Gastrocnemius medialis (tissue), 4 donors: ENCODE results near the gene MMP15. TPM values are rescaled to one million over a fixed set of nuclear protein-coding genes. Genes with fewer than 3 reads are reported as not detected.
"Not testable (repeated sequence)": the region's sequence is repeated elsewhere in the genome, so short reads cannot be mapped to it uniquely, and the experiment has no call there.

ENCODE experiments used
- ATAC-seq, 2 donors: fragments of 150-250 bp; one replicate each; pipeline ENCODE4 v1.9.1; 2016
- DNase-seq, 2 donors: peaks; one replicate each; pipeline ENCODE4 v3.0.0-alpha.2; 2019
- H3K27ac ChIP-seq, 4 donors: fragments of 200-600 bp; sonication (generic); 1 replicate in 1 of 4; 2 replicates in 3 of 4; pipeline ENCODE4 v1.5.1; 2016 to 2018; ENCODE audit warnings: mild to moderate bottlenecking in 2 of 4, moderate library complexity in 1 of 4
- H3K27me3 ChIP-seq, 3 donors: fragments of 200-600 bp; sonication (generic) in 2 of 3; 1 replicate in 1 of 3; 2 replicates in 2 of 3; pipeline versions ENCODE4 v1.5.1 to v1.6.0; 2016 to 2019; ENCODE audit warnings: mild to moderate bottlenecking in 1 of 3, moderate library complexity in 1 of 3
- H3K36me3 ChIP-seq, 2 donors: fragments of 200-600 bp; sonication (generic) in 1 of 2; one replicate each; pipeline ENCODE4 v1.5.1; 2017 to 2018
- H3K4me1 ChIP-seq, 2 donors: fragments of 200-600 bp; sonication (generic) in 1 of 2; one replicate each; pipeline ENCODE4 v1.5.1; 2016 to 2017; ENCODE audit warnings: mild to moderate bottlenecking in 2 of 2
- H3K4me3 ChIP-seq, 4 donors: fragments of 200-600 bp; sonication (generic) in 3 of 4; 1 replicate in 1 of 4; 2 replicates in 3 of 4; pipeline ENCODE4 v1.5.1; 2016 to 2019; ENCODE audit warnings: mild to moderate bottlenecking in 2 of 4
- H3K9me3 ChIP-seq, 3 donors: fragments of 200-600 bp; sonication (generic) in 2 of 3; 1 replicate in 1 of 3; 2 replicates in 2 of 3; pipeline ENCODE4 v1.5.1; 2016 to 2019
- CTCF ChIP-seq, 5 experiments: fragments of 450-650 bp in 3 of 5; fragments of 200-600 bp in 2 of 5; sonication (generic) in 2 of 5; IDR thresholded peaks in 4 of 5; conservative IDR thresholded peaks in 1 of 5; 1 replicate in 4 of 5; 2 replicates in 1 of 5; pipeline ENCODE4 v1.5.1; 2016 to 2019; ENCODE audit warnings: antibody characterized with exemption in 5 of 5, mild to moderate bottlenecking in 3 of 5, moderate library complexity in 3 of 5
- POLR2A ChIP-seq, 2 donors: fragments of 450-650 bp; IDR thresholded peaks; one replicate each; pipeline ENCODE4 v1.6.1; 2017; ENCODE audit warnings: antibody characterized with exemption in 2 of 2, mild to moderate bottlenecking in 2 of 2, moderate library complexity in 2 of 2
- in situ Hi-C, 4 donors: fragments of 200-750 bp; cut with MboI; loops; one replicate each; pipeline versions ENCODE4 v1.15.0 to v1.8.0; 2017; ENCODE audit warnings: low sequenced_read_pairs in 4 of 4
- intact Hi-C: fragments of 100-400 bp; cut with DNase I; formaldehyde crosslinking; loops from one replicate; pipeline ENCODE4 v1.15.1; 2023; ENCODE audit warnings: low total_unique reads
- total RNA-seq, 4 donors: library from RNA; depleted of rRNA; stranded (reverse); fragments of >200 nt; gene quantifications; one replicate each; pipeline versions ENCODE4 v1.1.0 to v1.2.3, GENCODE V29; 2016

The MMP15 gene
- total RNA-seq, 4 donors from 2014 or later: 2.9 to 8.1 (median 4.9) TPM

DNA sequence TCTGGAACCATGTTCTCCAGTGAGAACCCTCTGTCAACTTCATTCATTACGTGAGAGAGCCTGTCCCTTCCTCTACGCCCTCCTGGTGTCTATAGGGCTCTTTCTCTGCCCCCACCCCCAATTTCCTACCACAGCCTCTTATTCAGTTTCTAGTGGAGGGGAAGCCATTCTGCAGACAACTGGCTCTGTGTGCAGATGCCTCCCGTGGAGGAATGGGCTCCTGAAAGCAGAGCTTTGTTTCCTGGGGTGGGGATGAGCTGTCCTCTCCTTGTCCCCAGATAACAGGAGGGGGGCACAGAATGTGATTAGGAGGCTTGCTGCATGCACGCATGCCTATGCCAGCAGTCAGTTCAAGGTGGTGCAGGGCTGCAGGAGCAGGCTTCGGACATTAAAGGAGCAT lies 31.6 kb downstream of the MMP15 start:
- Histone ChIP-seq H3K27ac (no peak overlapping the region), H3K36me3 (no peaks in the 10 kb centered on the region), H3K27me3 (no peaks in the 10 kb centered on the region), H3K9me3 (no peaks in the 10 kb centered on the region), H3K4me1 (no peaks in the 10 kb centered on the region), H3K4me3 (no peak overlapping the region)
- ATAC-seq (no peak), DNase-seq (no peak)
- intact Hi-C loops (no loop called here), in situ Hi-C loops (no loop called here)
- no peak for TF ChIP-seq CTCF (IDR thresholded peaks at IDR 0.05 in 4 of 5, conservative IDR thresholded peaks at IDR 0.05 in 1 of 5)
- no peak for TF ChIP-seq POLR2A (IDR thresholded peaks at IDR 0.05)

GRCh38 chr16:58057784-58058183 lies 32.2 kb downstream of the MMP15 start:
- Histone ChIP-seq H3K36me3 (no peaks in the 10 kb centered on the region), H3K4me3 (no peak overlapping the region), H3K9me3 (no peaks in the 10 kb centered on the region), H3K27ac (no peak overlapping the region), H3K4me1 (no peaks in the 10 kb centered on the region), H3K27me3 (no peaks in the 10 kb centered on the region)
- in situ Hi-C loops: no loop called here
- DNase-seq (no peak), ATAC-seq (no peak)
- TF ChIP-seq CTCF (IDR thresholded peaks at IDR 0.05 in 4 of 5, conservative IDR thresholded peaks at IDR 0.05 in 1 of 5) (no peak), POLR2A (IDR thresholded peaks at IDR 0.05) (no peak)
- intact Hi-C loops: no loop called here

DNA sequence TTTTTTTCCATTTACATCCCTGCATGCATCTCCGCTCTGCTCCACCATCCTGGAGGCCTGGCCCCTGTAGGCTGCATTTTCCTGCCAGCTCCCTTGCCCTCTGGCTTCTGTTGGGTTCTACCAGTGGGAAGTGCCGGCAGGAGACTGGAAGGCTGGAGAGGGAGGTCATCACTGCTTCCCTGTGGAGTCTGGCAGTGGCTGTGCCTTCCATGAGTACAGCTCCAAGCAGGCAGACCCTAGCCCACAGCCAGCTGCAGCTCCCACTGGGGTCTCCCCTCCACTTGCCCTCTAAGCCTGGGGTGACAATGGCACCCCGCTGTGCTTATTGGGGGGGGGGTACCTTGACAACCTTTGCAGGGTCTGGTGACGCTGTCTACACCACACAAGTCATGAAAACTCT lies 37.3 kb downstream of the MMP15 start:
- no peak for TF ChIP-seq CTCF (IDR thresholded peaks at IDR 0.05 in 4 of 5, conservative IDR thresholded peaks at IDR 0.05 in 1 of 5)
- no peak for TF ChIP-seq POLR2A (IDR thresholded peaks at IDR 0.05)
- no peak for ATAC-seq
- no peak for DNase-seq
- in situ Hi-C loops: no loop called here
- H3K4me1 ChIP-seq: no peaks in the 10 kb centered on the region
- no peaks in the 10 kb centered on the region for H3K36me3 ChIP-seq
- no peak overlapping the region for H3K27ac ChIP-seq
- intact Hi-C loops: no loop called here
- H3K9me3 ChIP-seq: no peaks in the 10 kb centered on the region
- H3K4me3 ChIP-seq: no peak overlapping the region
- H3K27me3 ChIP-seq: no peaks in the 10 kb centered on the region

DNA sequence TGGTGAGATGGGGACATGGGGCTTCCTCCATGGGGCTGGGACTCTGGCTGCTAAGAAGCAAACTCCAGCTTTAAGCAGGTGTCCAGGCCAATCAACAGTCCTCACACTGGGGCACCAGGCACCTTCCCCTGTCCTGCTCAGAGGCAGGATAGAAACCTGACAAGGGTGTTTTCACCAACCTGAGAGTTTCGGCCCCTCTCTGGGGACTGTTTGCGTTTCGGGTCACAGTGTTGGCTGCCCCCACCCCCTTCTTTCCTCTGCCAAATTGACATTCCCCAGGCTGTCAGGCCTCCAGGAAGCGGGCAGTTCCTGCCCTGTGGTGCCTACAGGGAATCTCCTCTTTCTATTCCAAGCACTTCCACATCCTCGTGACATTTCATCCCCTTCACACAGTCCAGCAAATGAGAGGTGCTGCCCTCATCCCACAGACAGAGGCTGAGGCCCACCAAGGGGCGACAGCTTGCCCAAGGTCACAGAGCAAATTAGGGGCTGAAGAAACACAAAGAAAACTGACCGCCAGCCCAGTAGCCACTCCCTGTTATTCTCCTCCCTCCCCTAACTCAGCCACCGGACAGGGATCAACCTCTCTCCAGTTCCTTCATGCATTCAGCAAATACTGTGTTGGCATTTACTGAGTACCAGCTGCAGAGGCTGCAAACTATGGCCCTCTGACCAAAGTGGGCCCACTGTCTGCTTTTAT lies 38.0 kb downstream of the MMP15 start:
- H3K9me3 ChIP-seq: no peaks in the 10 kb centered on the region
- no peak for TF ChIP-seq POLR2A (IDR thresholded peaks at IDR 0.05)
- TF ChIP-seq CTCF (IDR thresholded peaks at IDR 0.05 in 4 of 5, conservative IDR thresholded peaks at IDR 0.05 in 1 of 5): no peak
- no peak overlapping the region for H3K4me3 ChIP-seq

DNA sequence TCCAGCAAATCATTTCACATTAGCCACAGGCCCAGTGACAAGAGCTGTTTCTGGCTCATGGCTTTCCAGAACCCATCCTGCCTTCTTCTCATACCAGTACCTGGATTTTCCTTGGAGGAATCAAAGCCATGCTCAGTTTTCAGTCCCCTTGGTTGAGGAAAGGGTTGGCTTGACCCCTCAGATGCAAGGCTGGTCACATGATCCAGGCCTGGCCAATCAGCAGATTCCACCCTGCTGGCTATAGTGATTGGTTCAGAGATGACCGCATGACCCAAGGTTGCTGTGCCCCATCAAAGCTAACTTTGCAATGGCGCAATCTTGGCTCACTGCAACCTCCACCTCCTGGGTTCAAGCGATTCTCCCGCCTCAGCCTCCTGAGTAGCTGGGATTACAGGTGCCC lies 45.0 kb downstream of the MMP15 start:
- intact Hi-C loops (no loop called here), in situ Hi-C loops (no loop called here)
- Histone ChIP-seq H3K27ac (no peak overlapping the region), H3K4me1 (no peaks in the 10 kb centered on the region), H3K9me3 (no peaks in the 10 kb centered on the region), H3K27me3 (no peaks in the 10 kb centered on the region), H3K4me3 (no peak overlapping the region), H3K36me3 (no peaks in the 10 kb centered on the region)
- no peak for DNase-seq
- TF ChIP-seq CTCF (IDR thresholded peaks at IDR 0.05 in 4 of 5, conservative IDR thresholded peaks at IDR 0.05 in 1 of 5) (no peak), POLR2A (IDR thresholded peaks at IDR 0.05) (no peak)
- no peak for ATAC-seq

More for the DNA sequence above, 38.0 kb downstream of the MMP15 start:
- no peaks in the 10 kb centered on the region for H3K27me3 ChIP-seq
- DNase-seq (no peak), ATAC-seq (no peak)
- no peak overlapping the region for H3K27ac ChIP-seq
- intact Hi-C loops (no loop called here), in situ Hi-C loops (no loop called here)
- H3K36me3 ChIP-seq: no peaks in the 10 kb centered on the region
- H3K4me1 ChIP-seq: no peaks in the 10 kb centered on the region

GRCh38 chr16:58072134-58072533 lies 46.6 kb downstream of the MMP15 start:
- in situ Hi-C loops, DNase-seq, ATAC-seq, H3K27ac ChIP-seq, H3K4me3 ChIP-seq, intact Hi-C loops, H3K36me3 ChIP-seq, H3K4me1 ChIP-seq, H3K9me3 ChIP-seq, H3K27me3 ChIP-seq: not testable (repeated sequence)

DNA sequence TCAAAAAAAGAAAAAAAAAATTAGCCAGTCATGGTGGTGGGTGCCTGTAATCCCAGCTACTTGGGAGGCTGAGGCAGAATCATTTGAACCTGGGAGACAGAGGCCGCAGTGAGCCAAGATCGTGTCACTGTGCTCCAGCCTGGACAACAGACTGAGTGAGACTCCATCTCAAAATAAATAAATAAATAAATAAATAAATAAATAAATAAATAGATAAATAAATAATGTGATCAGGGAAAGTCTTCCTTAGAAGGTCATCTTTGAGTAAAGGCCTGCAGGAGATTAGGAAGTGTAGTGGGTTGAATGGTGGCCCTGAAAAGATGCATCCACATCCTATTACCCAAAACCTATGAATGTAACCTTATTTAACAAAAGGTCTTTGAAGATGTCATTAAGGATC lies 47.5 kb downstream of the MMP15 start:
- DNase-seq, H3K9me3 ChIP-seq, ATAC-seq, H3K4me1 ChIP-seq, H3K36me3 ChIP-seq, intact Hi-C loops, in situ Hi-C loops, H3K27me3 ChIP-seq, H3K27ac ChIP-seq, H3K4me3 ChIP-seq: not testable (repeated sequence)
